HepG2 (cell line): ENCODE data around the gene TRIM7. TPM values are rescaled to one million over a fixed set of nuclear protein-coding genes. Genes with fewer than 3 reads are reported as not detected.

Source experiments
- BRCA1 ChIP-seq: sonication (generic); formaldehyde crosslinking; IDR thresholded peaks from 2 replicates; pipeline ENCODE4 v1.4.0; 2020; ENCODE audit warnings: missing genetic modification reagents
- CAMTA2 ChIP-seq: sonication (generic); formaldehyde crosslinking; IDR thresholded peaks from 2 replicates; pipeline ENCODE4 v1.4.0; 2020; ENCODE audit warnings: mild to moderate bottlenecking, missing genetic modification reagents, borderline replicate concordance
- CBFB ChIP-seq: sonication (generic); formaldehyde crosslinking; IDR thresholded peaks from 2 replicates; pipeline ENCODE4 v1.4.0; 2020; ENCODE audit warnings: missing genetic modification reagents
- CREM ChIP-seq, 2 experiments: sonication (generic) in 1 of 2; formaldehyde crosslinking in 1 of 2; IDR thresholded peaks; 2 replicates each; pipeline versions ENCODE4 v1.4.0 to v1.6.1; 2016 to 2020; ENCODE audit warnings: antibody characterized with exemption in 1 of 2, mild to moderate bottlenecking in 1 of 2, missing genetic modification reagents in 1 of 2
- GZF1 ChIP-seq: sonication (generic); formaldehyde crosslinking; IDR thresholded peaks from 2 replicates; pipeline ENCODE4 v1.5.1; 2020; ENCODE audit warnings: mild to moderate bottlenecking, missing genetic modification reagents
- HMG20B ChIP-seq: conservative IDR thresholded peaks from 2 replicates; pipeline ENCODE4 v1.6.1; 2016; ENCODE audit warnings: missing genetic modification reagents, missing compliant biosample characterization
- MAF1 ChIP-seq: sonication (generic); formaldehyde crosslinking; IDR thresholded peaks from 2 replicates; pipeline ENCODE4 v1.5.0; 2020; ENCODE audit warnings: missing genetic modification reagents, borderline replicate concordance
- MED1 ChIP-seq: sonication (generic); formaldehyde crosslinking; IDR thresholded peaks from 2 replicates; pipeline ENCODE4 v1.4.0; 2020; ENCODE audit warnings: missing genetic modification reagents
- NR2C2 ChIP-seq: sonication (generic); formaldehyde crosslinking; IDR thresholded peaks from 2 replicates; pipeline ENCODE4 v1.4.0; 2020; ENCODE audit warnings: missing genetic modification reagents, mild to moderate bottlenecking, moderate library complexity, borderline replicate concordance
- ONECUT2 ChIP-seq: sonication (generic); formaldehyde crosslinking; IDR thresholded peaks from 2 replicates; pipeline ENCODE4 v1.4.0; 2020; ENCODE audit warnings: missing genetic modification reagents
- PAX8 ChIP-seq: sonication (generic); formaldehyde crosslinking; IDR thresholded peaks from 2 replicates; pipeline ENCODE4 v1.8.0; 2022; ENCODE audit warnings: mild to moderate bottlenecking, missing genetic modification reagents, borderline replicate concordance
- RARA ChIP-seq: IDR thresholded peaks from 2 replicates; pipeline ENCODE4 v1.6.1; 2016; ENCODE audit warnings: missing genetic modification reagents, missing compliant biosample characterization
- RNF2 ChIP-seq: fragments of 450-650 bp; conservative IDR thresholded peaks from 2 replicates; pipeline ENCODE4 v1.6.1; 2016; ENCODE audit warnings: low read depth
- SP4 ChIP-seq: sonication (generic); formaldehyde crosslinking; IDR thresholded peaks from 2 replicates; pipeline ENCODE4 v1.8.1; 2023; ENCODE audit warnings: mild to moderate bottlenecking, missing genetic modification reagents
- ZNF274 ChIP-seq: sonication (generic); formaldehyde crosslinking; IDR thresholded peaks from 2 replicates; pipeline ENCODE4 v1.5.1; 2020; ENCODE audit warnings: mild to moderate bottlenecking, missing genetic modification reagents
- ZNF615 ChIP-seq: sonication (generic); formaldehyde crosslinking; IDR thresholded peaks from 2 replicates; pipeline ENCODE4 v1.5.0; 2020; ENCODE audit warnings: mild to moderate bottlenecking, missing genetic modification reagents, borderline replicate concordance
- polyA plus RNA-seq, 8 experiments: library from polyadenylated mRNA; depleted of rRNA in 3 of 8; stranded (reverse) in 7 of 8; unstranded in 1 of 8; fragments of >200 nt; fragmentation: Illumina TruSeq in 4 of 8; extraction: Trizol in 4 of 8; gene quantifications; 2 replicates each; pipeline versions ENCODE4 v1.2.1 to v1.2.3, GENCODE V29; 2011 to 2016; ENCODE audit warnings: low read depth in 4 of 8, missing spikeins in 1 of 8, mixed read lengths in 1 of 8; ENCODE audit not compliant: insufficient read depth in 1 of 8
- total RNA-seq, 5 experiments: library from RNA; depleted of rRNA; stranded (reverse); fragments of >200 nt; fragmentation: Illumina TruSeq; extraction: Trizol; gene quantifications; 2 replicates each; pipeline ENCODE4 v1.2.3, GENCODE V29; 2016; ENCODE audit warnings: low read depth in 1 of 5
- TF ChIP-seq, protein P1 (sequence below): sonication (generic); formaldehyde crosslinking; IDR thresholded peaks from 2 replicates; pipeline ENCODE4 v1.5.0; 2020; ENCODE audit warnings: missing genetic modification reagents, mild to moderate bottlenecking, borderline replicate concordance
- TF ChIP-seq, protein P2 (sequence below): sonication (generic); formaldehyde crosslinking; IDR thresholded peaks from 2 replicates; pipeline ENCODE4 v1.8.1; 2022; ENCODE audit warnings: low read depth, mild to moderate bottlenecking, missing genetic modification reagents
- TF ChIP-seq, protein P3 (sequence below): sonication (generic); formaldehyde crosslinking; IDR thresholded peaks from 2 replicates; pipeline ENCODE4 v1.5.0; 2020; ENCODE audit warnings: missing genetic modification reagents
- TF ChIP-seq, protein P4 (sequence below): sonication (generic); formaldehyde crosslinking; IDR thresholded peaks from 2 replicates; pipeline ENCODE4 v1.5.1; 2020; ENCODE audit warnings: missing genetic modification reagents, mild to moderate bottlenecking, borderline replicate concordance
- TF ChIP-seq, protein P5 (sequence below): IDR thresholded peaks from 2 replicates; pipeline ENCODE4 v1.6.1; 2016
- TF ChIP-seq, protein P6 (sequence below): sonication (generic); formaldehyde crosslinking; IDR thresholded peaks from 2 replicates; pipeline ENCODE4 v1.4.0; 2020; ENCODE audit warnings: missing genetic modification reagents, mild to moderate bottlenecking, borderline replicate concordance

Gene TRIM7
- total and polyA plus RNA-seq, 2 of the 13 experiments (the other 11 are each of a cell fraction or from before 2014, with no cell fraction given), result 0.13 TPM; not detected in 1

DNA sequence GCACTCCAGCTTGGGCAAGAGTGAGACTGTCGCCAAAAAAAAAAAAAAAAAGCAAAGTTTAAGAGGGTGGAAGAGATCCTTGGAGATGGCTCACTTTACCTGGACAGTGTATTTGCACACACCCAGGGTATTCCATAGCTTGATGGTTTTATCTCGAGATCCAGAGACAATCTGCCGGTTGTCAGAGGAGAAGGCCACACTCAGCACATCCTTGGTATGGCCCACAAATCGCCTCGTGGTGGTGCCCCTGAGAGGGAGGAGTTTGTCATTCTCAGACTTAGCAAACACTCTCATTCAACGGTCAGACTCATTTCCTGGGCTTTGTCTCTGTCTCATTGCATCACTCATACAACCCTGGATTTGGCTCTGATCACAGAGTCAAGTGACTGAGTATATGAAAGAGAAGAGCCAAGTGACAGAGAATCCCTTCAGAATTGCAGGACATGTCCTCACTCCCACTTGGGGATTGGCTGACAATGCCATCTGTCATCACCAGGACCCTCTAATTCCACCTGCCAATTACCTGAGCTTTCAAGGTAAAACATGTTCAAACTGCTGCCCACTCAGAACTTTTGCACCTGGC is 36.5 kb upstream of the TRIM7 start (continued):
- TF ChIP-seq MAF1 (CRISPR knock-in tag) (no peak), SP4 (no peak), CAMTA2 (CRISPR knock-in tag) (no peak), BRCA1 (CRISPR knock-in tag) (no peak), MED1 (CRISPR knock-in tag) (no peak), CBFB (CRISPR knock-in tag) (no peak), NR2C2 (CRISPR knock-in tag) (no peak), ZNF274 (no peak), RNF2 (no peak), HMG20B (CRISPR knock-in tag) (no peak), PAX8 (CRISPR knock-in tag) (no peak), RARA (no peak), CREM (IDR thresholded peaks at IDR 0.05) (no peak), CREM (CRISPR knock-in tag; IDR thresholded peaks at IDR 0.05) (no peak), GZF1 (no peak), ONECUT2 (CRISPR knock-in tag) (no peak), ZNF615 (CRISPR knock-in tag) (no peak)
- TF ChIP-seq, protein P1, sequence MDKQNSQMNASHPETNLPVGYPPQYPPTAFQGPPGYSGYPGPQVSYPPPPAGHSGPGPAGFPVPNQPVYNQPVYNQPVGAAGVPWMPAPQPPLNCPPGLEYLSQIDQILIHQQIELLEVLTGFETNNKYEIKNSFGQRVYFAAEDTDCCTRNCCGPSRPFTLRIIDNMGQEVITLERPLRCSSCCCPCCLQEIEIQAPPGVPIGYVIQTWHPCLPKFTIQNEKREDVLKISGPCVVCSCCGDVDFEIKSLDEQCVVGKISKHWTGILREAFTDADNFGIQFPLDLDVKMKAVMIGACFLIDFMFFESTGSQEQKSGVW, result no peak
- TF ChIP-seq, protein P2, sequence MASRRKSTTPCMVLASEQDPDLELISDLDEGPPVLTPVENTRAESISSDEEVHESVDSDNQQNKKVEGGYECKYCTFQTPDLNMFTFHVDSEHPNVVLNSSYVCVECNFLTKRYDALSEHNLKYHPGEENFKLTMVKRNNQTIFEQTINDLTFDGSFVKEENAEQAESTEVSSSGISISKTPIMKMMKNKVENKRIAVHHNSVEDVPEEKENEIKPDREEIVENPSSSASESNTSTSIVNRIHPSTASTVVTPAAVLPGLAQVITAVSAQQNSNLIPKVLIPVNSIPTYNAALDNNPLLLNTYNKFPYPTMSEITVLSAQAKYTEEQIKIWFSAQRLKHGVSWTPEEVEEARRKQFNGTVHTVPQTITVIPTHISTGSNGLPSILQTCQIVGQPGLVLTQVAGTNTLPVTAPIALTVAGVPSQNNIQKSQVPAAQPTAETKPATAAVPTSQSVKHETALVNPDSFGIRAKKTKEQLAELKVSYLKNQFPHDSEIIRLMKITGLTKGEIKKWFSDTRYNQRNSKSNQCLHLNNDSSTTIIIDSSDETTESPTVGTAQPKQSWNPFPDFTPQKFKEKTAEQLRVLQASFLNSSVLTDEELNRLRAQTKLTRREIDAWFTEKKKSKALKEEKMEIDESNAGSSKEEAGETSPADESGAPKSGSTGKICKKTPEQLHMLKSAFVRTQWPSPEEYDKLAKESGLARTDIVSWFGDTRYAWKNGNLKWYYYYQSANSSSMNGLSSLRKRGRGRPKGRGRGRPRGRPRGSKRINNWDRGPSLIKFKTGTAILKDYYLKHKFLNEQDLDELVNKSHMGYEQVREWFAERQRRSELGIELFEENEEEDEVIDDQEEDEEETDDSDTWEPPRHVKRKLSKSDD (CRISPR knock-in tag), result no peak
- TF ChIP-seq, protein P3, sequence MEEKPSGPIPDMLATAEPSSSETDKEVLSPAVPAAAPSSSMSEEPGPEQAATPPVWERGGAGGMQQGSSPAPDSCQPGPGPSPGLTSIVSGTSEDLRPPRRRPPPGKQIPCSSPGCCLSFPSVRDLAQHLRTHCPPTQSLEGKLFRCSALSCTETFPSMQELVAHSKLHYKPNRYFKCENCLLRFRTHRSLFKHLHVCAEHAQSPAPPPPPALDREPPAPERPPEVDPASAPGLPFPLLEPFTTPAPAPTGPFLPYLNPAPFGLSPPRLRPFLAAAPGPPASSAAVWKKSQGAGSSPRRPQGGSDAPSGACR (CRISPR knock-in tag), result no peak
- TF ChIP-seq, protein P4, sequence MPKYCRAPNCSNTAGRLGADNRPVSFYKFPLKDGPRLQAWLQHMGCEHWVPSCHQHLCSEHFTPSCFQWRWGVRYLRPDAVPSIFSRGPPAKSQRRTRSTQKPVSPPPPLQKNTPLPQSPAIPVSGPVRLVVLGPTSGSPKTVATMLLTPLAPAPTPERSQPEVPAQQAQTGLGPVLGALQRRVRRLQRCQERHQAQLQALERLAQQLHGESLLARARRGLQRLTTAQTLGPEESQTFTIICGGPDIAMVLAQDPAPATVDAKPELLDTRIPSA (CRISPR knock-in tag), result no peak
- TF ChIP-seq, protein P5, sequence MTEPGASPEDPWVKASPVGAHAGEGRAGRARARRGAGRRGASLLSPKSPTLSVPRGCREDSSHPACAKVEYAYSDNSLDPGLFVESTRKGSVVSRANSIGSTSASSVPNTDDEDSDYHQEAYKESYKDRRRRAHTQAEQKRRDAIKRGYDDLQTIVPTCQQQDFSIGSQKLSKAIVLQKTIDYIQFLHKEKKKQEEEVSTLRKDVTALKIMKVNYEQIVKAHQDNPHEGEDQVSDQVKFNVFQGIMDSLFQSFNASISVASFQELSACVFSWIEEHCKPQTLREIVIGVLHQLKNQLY (CRISPR knock-in tag), result no peak
- TF ChIP-seq, protein P6, sequence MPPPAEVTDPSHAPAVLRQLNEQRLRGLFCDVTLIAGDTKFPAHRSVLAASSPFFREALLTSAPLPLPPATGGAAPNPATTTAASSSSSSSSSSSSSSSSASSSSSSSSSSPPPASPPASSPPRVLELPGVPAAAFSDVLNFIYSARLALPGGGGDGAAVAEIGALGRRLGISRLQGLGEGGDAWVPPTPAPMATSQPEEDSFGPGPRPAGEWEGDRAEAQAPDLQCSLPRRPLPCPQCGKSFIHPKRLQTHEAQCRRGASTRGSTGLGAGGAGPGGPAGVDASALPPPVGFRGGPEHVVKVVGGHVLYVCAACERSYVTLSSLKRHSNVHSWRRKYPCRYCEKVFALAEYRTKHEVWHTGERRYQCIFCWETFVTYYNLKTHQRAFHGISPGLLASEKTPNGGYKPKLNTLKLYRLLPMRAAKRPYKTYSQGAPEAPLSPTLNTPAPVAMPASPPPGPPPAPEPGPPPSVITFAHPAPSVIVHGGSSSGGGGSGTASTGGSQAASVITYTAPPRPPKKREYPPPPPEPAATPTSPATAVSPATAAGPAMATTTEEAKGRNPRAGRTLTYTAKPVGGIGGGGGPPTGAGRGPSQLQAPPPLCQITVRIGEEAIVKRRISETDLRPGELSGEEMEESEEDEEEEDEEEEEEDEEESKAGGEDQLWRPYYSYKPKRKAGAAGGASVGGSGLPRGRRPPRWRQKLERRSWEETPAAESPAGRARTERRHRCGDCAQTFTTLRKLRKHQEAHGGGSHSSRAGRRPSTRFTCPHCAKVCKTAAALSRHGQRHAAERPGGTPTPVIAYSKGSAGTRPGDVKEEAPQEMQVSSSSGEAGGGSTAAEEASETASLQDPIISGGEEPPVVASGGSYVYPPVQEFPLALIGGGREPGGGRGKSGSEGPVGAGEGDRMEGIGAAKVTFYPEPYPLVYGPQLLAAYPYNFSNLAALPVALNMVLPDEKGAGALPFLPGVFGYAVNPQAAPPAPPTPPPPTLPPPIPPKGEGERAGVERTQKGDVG (CRISPR knock-in tag), result no peak
